HG03135 (cell line): ENCODE measurements around the gene IFRD2.
"Not testable (repeated sequence)": the region's sequence is repeated elsewhere in the genome, so short reads cannot be mapped to it uniquely, and the experiment has no call there.

Experiments
- ATAC-seq: cut with Tn5 transposase; IDR thresholded peaks from one replicate; pipeline ENCODE4 v1.9.1; 2021; ENCODE audit warnings: mild to moderate bottlenecking, moderate library complexity; ENCODE audit not compliant: unreplicated experiment

IFRD2 gene

DNA sequence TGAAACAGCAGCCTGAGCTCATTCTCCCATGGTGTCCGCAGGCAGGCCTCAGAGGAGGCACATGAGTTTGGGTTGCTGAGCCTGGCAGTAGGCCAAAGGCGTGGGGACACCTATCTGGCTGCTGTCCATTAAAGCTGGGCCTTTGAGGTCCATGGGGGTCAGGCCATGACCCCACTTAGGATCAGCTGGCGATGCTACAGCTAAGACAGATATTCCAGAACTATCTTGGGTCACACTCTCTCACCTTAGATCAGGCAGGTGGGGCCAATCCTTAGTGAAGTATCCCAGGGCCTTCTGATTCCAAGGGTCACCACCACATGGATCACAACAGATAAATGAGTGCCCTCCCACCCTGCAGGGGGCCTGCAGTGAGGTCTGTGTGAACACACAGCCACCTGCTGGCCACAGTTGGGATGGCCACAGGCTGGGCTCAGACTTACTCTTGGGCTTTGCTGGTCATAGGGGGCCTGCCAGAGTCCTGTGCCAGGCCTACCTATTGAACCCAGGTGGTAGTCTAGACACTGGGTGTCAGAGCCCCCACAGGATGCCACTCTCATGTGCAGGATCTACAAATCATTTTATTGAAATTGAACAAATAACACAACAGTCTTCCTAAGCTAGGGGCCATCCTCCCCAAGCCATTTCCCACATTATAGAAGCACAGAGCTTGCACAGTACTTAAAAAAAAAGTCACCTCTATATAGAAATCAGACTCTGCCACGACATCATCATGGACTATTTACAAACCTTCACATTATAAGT lies 32.3 kb upstream of the IFRD2 start:
- no peak for ATAC-seq

DNA sequence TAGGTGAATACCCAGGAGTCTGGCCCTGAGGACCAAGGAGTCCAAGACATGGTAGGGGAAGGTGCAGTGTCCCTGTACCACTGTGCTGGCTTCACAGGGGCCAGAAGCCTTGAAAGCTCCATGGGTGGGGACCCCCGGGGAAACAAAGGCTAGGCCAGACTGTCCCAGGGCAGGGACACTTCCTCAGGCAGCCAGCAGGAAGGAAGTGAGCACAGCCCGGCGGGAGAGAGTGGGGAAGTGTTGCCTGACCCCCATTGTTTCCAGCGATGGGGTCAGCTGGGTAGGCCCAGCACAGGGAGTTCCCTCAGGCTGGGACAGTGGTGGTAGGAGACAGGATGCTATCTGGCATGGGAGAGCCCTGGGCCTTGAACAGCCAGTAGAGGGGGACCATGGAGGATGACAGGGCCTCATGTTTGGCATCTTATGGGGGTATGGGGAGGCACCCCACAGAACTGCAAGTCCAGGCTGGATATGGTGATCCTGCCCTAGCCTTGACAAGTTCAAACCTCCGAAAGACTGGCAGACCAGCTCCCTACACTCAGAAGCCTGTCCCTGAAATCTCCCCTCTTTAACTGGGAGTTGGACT lies 31.5 kb upstream of the IFRD2 start:
- ATAC-seq = no peak

DNA sequence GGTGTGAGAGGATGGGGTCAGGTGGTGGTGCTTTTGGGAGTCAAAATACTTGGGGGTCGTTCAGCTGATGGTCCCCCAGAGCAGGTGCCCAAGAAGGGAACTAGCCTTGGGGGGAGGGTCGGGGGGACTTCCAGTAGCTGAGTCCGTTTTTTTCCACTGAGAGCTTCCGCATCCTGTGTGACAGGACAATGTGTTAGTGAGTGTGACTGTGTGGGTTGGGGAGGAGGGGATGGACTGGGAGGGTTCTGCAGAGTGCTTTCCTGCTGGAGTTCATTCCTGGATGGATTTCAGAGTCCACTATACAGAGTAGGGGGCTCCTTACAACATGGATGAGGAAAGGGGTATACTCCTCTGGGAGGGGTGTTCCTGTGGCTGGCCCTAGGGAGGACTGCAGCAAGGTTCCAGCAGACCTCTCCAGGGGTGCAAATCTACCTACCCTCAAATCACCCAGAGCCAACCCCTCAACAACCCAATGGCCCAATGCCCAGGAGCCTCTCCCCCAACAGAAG lies 30.9 kb upstream of the IFRD2 start:
- ATAC-seq = no peak

DNA sequence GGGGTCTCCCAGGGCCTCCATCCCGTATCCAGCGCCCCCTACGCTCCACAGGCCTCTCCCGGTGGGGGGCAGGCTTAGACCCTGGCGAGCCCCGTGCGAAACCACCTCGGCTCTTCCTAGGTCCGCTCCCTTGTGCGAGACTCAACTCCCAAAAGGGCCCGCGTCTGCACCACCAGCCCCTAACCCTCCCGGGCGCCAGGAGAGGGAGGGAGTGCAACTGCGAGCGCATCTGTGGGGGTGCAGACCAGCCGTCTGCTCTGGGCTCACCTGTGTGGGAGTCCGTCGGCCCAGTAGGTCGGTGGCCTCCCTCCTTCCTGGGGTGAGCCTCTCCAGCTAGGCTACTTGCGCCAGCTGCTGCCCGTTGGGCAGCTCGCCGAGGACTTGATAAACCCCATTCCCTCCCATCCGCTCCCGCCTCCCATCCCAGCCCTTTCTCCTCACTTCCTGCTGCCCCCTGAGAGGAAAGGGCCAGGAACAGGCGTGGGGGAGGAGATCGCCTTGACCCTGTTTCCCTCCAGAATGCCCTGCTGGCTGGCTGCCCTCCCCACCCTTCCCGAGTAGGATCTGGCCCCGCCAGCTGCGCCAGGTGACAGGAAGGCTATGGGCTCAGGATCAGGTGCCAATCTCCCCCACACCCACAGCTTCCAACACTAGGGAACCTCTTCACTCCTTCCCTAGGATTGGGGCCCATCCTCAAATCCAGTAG lies 30.3 kb upstream of the IFRD2 start, which contains the start of gene HYAL2:
HYAL2 (minus strand) TSS at position 360 of the 706 bp plus-strand sequence. CDS start 2,256 bp downstream, outside the sequence.
- no peak for ATAC-seq

DNA sequence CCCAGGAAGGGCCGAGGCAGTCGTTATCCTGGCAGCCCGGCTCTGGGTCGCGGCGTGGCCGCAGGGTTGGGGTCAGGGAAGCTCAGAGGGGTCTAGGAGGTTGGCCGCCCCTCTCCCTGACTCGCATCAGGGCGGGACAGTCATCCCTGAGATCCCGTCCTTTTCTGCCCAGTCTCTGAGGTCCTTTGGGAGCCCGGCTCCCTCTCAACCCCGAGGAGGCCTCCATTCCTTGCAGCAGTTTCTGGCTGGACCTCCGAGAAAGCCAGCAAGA lies 29.8 kb upstream of the IFRD2 start:
- ATAC-seq = no peak

DNA sequence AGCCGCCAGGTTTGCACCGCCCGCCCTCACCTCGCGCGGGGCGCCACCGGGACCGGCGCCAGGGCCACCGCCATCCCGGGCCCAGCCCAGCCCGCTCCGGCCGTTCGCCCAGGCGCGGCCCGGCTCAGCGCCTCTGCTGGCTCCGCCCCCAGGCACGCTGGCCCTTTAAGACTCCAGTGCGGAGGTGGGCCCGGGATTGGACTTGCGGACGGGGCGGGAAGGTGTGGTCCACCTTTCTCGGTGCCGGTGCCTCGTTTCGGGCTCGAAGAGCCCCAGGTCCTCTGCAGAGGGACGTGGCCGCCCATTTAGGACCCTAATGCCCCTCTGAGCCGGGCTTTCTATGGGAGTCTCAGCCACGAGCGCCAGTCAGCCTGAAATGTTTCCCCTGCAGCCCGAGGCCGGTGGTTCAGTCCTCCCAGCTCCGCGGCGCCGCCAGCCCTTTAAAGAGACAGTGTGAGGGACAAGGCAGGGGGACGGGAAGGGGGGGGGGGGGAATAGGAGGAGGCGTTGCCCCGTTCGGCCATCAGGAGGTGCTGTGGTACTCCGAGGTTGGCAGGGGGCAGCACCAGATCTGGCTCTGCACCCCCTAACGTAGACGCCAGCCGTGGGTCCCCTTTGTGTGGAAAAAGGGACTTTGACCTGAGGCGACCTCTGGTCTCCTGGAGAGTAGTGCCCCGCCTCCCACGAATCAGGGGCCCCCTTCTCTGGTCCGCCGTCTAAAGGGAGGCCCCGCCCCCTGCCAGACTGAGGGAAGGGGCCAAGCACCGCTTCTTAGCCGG lies 29.3 kb upstream of the IFRD2 start:
- ATAC-seq = peak; percentile 71

DNA sequence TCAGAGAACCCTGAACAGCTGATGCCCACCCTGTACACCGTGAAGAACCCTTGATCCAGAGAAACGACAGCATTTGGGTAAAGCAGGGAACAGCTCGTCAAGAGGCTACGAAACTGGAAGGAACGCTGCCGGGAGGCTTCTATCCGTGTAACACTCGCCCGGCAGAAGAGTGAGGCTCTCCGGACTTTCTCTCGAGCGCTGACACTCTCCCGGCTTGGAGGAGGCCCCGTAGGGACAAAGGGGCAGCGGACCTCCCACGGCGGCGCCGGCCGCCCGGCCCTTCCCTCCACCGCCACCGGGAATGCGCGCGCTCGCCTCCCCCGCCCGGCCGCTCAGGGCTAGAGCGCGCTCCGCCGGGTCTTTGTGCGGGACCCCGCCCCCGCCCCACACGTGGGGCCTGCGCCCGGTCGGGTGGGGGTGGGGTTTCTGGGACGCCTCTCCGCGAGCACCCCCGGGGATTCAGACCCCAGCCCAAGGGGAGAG lies 28.7 kb upstream of the IFRD2 start:
- peak; percentile 38 for ATAC-seq

DNA sequence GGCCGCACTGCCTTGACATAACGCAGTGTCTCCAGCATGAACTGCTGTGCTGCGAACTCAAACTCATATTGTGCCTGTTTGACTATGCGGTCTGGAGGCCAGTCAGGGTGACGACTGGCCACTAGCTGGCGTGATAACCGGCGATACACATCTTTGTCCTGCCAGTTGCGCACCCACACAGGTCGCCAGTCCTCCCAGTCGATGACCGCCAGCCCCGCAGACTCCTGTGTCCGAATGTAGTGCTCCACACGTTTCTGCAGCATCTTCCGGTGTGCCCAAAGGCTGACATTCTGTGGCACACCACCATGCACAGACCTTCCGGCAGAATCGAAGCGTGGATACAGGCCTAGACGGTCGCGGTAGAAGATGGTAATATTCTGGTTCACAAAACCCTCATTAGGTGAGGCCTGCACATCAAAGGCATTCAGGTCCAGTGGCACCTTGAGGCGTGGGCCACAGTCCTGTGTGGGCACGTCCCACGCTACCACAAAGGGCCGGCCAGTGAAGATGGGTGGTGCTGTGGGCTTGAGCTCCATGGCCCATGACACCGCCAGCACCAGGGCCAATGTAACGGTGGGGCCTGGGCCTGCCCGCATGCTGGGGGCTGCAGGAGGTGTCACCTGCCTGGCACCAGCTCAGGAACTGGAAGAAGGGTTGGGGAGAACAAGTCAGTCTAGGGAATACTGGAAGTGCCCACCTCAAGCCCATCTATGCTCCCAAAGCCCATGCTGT lies 27.8 kb upstream of the IFRD2 start:
- no peak for ATAC-seq

DNA sequence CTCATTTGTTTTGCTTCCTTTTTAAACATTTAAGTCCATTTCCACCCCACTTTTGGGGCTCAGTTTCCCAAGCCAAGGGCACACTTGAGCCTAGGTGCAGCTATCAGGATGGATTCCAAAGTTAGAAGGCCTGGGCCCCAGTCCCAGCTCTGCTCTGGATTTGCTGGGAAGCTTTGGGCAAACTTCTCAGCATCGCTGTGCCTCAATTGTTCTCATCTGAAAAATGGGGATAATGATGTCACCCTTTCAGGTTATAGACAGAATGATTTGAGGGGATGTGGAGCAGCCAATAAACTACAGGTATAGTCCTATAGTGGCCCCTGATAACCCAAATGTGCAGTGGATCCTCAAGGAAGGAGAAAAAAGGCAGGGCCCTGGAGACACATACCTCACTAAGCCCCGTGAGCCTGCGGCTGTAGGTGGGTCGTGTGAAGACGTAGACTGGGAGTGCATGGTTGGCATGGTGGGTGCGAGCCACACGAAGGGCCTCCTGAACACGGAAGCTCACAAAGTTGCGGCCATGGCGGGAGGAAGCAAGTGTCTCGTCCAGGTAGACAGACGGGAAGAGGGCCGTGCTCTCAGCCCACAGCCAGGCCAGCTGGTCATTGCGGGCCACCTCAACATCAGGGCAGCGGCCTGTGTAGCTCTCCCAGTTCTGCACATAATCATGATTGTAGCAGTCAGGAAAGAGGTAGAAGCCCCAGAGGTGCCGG lies 27.1 kb upstream of the IFRD2 start:
- ATAC-seq = no peak

DNA sequence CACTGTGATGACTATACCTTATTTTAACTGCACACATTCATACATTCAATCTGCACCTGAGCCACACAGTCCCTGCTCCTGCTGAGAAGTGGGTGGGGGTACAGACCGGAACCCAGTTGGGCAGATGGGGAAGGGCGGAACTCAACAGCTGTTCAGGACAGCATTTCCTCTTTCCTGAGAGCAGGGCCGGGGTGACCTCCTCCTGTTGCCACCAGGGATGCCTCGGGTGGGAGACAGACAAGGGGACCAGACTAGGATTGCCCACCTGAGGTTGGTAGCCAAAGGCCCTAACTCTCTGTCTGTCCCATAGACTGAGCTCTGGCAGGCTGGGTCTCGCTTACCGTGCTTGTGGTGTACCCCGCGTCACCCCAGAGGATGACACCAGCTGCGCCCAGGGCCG lies 26.4 kb upstream of the IFRD2 start:
- no peak for ATAC-seq

DNA sequence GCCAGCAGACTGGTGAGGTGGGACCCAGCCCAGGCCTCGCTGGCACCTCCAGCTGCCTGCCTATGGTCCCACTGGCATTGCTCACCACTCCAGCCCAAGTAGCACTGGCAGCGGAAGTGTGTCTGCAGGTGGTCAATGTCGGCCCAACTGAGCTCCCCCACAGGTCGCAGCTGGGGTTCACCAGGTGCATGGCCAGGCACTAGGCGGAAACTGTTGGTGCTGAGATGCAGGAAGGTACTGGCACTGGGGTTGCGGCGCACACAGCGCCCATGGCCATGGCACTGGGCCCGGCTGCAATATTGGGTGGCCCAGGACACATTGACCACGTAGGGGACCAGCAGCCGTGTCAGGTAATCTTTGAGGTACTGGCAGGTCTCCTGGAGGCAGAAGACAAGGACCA lies 25.9 kb upstream of the IFRD2 start:
- no peak for ATAC-seq

DNA sequence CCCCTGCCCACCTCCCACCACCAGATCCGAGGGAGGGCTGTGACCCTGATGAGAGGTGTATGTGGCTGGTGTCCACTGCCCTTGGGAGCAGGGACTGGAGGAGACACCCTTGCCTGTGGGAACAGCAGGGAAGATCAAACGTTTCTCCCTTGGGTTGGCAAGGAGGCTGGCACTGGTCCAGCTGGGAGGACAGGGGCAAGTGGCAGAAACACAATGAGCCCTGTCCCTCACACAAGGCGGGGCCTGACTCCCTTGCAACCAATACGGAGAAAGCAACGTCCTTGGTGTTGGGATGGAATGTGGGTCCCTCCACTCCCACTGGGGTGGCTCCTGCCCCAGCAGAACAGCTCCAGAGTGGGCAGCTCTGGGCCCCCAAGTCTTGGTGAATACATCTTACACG lies 25.1 kb upstream of the IFRD2 start:
- no peak for ATAC-seq

DNA sequence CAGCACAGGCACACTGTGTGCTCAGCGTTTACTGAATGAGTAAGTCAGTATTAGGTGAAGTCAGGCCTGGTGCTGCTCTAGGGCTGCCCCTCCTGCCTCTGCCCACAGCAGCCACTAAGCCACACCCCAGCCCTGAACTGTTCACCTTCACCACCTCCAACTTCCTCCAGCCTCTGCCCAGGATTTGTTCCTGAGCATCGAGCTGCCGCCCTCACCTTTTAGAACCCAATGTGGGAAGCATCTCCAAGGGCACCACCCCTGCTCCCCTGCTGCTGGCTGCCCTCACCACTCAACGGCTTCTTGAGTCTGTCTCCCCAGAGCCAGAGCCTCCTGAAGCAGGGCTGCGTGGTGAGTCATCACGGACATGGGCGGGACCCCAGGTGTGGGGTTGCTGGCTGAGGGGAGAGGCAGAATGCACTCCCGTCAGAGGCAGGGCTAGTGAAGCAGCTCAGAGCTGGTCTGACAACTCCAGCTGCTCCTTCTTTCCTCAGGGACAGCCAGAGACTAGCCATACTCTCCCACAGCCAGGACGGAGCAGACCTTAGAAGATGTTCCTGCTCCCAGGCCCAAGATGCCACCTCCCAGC lies 24.5 kb upstream of the IFRD2 start:
- no peak for ATAC-seq

DNA sequence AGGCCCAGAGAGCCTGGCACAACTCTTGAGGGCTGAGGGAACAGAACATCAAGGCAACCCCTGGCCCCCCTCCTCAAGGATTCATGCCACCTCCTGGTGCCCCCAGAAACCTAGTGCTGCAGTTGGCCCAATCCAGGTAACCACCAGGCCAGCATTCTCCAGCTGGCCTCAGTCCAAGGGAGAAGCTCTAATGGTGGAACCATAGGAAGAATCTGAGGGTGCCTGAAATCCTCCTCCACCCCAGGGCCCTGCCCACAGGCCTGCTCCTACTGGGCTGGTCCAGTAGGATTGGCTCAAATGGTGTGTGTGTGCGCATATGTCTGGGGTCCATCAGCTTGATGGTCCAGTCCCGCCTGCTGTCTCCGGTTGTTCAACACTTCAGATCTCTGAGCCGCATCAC lies 22.6 kb upstream of the IFRD2 start:
- no peak for ATAC-seq

DNA sequence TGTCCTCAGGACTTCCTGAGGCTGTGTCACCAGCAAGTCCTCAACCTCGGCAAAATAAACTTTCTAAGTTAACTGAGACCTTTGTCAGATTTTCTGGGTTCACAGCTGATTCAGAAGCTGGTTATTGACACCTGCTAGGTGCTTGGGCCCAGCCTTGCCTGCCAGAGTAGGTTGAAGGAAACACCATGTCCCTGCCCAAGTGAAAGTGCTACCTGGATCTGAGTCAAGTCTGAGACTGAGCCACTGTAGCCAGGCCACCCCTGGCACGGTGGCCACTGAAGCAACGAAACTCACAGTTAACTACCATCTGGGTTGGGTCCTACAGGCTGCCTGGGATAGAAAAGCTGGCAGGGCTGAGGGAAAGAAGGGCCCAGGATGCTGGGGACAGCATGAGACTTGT lies 22.1 kb upstream of the IFRD2 start:
- no peak for ATAC-seq

DNA sequence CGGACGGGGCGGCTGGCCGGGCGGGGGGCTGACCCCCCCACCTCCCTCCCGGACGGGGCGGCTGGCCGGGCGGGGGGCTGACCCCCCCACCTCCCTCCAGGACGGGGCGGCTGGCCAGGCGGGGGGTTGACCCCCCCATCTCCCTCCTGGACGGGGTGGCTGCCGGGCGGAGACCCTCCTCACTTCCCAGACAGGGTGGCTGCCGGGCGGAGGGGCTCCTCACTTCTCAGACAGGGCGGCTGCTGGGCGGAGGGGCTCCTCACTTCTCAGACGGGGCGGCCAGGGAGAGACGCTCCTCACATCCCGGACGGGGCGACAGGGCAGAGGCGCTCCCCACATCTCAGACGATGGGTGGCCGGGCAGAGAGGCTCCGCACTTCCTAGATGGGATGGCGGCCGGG lies 19.8 kb upstream of the IFRD2 start:
- not testable (repeated sequence) for ATAC-seq

DNA sequence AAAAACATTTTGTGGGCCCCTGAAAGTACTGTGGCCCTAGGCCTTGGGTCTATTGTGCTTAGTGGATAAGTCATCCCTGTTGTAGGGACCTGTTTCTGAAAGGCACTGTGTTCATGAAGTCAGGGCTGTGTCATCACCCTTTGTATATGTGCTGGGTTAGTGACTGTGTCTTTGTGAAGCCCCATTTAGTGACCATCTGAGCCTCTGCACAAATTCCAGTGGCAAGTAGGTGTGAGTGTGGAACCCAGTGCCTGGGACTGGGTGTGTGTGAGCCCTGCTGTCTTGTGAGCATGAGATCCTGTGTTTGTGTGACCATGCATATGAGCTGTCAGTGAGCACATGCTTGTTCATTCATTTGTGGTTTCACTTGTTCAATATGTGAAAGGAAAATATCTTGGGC lies 12.4 kb upstream of the IFRD2 start:
- no peak for ATAC-seq

DNA sequence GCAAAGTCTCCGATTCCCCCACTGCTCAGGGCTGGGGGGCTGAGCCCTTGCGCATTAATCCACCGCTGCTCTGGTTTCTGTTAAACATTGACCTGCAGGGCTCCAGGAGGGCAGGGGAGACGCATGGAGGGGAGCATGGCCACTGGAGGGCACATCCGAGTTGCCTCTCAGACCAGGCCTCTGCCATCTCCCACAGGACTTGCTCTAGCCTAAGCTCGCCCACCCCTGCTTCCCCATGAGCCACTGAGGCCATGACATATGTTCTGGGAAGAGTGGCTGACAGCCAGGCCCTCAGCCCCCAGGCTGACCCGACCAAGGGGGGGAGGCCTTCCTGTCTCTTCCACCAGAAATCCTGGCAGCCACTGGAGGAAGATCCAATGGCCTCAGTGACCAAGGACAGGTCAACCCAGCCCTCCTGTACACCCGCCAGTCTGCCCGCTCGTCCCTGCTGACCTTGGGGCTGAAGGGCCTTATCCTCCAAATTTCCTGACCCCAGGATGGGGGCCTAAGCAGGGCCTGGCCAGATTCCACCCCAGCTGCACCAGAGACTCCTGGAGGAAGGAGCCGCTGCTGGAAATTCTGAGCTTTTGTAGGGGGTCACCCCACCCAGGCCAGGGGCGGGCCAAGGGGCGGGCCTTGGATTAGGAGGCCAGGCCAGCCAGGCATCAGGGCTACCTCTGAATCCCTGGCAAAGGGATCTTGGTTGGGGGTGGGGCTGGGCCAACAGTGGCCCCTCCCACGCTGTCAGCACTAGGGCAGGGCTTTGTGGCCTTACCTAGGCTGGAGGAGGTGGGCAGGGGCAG lies 11.0 kb upstream of the IFRD2 start, which contains the start of gene HYAL1:
HYAL1 (minus strand) TSS at position 562 of the 803 bp plus-strand sequence. CDS start 618 bp downstream, outside the sequence.
- ATAC-seq = no peak
